IMR-90 (cell line): ENCODE results near the gene MEIKIN. TPM values are rescaled to one million over a fixed set of nuclear protein-coding genes. Genes with fewer than 3 reads are reported as not detected.

Experiments used
- ATAC-seq: fragments of 200-7000 bp; cut with Tn5 transposase; 2 replicates; pipeline ENCODE4 v1.9.1; 2020; ENCODE audit warnings: low read depth, mild to moderate bottlenecking, moderate library complexity
- BruUV-seq: library from RNA; stranded (reverse); fragments of 400-500 nt; replicated peaks from 2 replicates; lab custom pipeline; 2021; lab: Mats Ljungman, UMichigan
- CTCF ChIA-PET: fragments of 300-600 bp; formaldehyde crosslinking; extraction: SDS; loops from one replicate; lab custom pipeline; 2021; ENCODE audit warnings: antibody characterized with exemption; lab: Yijun Ruan, JAX
- POLR2A ChIA-PET: fragments of 300-600 bp; sonication (Branson Sonifier 250); formaldehyde crosslinking; loops from one replicate; lab custom pipeline; 2022; ENCODE audit warnings: antibody characterized with exemption; ENCODE audit not compliant: unreplicated experiment; lab: Charles Lee
- DNase-seq: peaks from one replicate; pipeline ENCODE4 v3.0.0; 2013
- H2AFZ ChIP-seq: replicated peaks from 2 replicates; pipeline ENCODE3; 2013; ENCODE audit warnings: low read length, mild to moderate bottlenecking; ENCODE audit not compliant: poor library complexity
- H2AK5ac ChIP-seq: 2 replicates; pipeline ENCODE4 v1.6.1; 2013; ENCODE audit warnings: low read depth, low read length, inconsistent platforms
- H2AK9ac ChIP-seq: replicated peaks from 2 replicates; pipeline ENCODE3; 2013; ENCODE audit warnings: mild to moderate bottlenecking, low read depth, low read length, moderate library complexity; ENCODE audit not compliant: poor library complexity
- H2BK120ac ChIP-seq: 2 replicates; pipeline ENCODE4 v1.6.1; 2013; ENCODE audit warnings: low read depth, low read length, inconsistent platforms
- H2BK15ac ChIP-seq: 3 replicates; pipeline ENCODE4 v1.6.1; 2013; ENCODE audit warnings: low read depth, low read length, inconsistent platforms
- H2BK20ac ChIP-seq: 2 replicates; pipeline ENCODE4 v1.6.1; 2013; ENCODE audit warnings: low read depth, mild to moderate bottlenecking, inconsistent platforms, low read length, moderate library complexity
- H2BK5ac ChIP-seq: 2 replicates; pipeline ENCODE4 v1.6.1; 2013; ENCODE audit warnings: mild to moderate bottlenecking, low read depth, low read length, inconsistent platforms; ENCODE audit not compliant: poor library complexity, severe bottlenecking
- H3K14ac ChIP-seq: replicated peaks from 2 replicates; pipeline ENCODE4 v1.6.1; 2013; ENCODE audit warnings: low read depth, low read length, inconsistent platforms
- H3K18ac ChIP-seq: 2 replicates; pipeline ENCODE4 v1.6.1; 2013; ENCODE audit warnings: low read depth, low read length, control low read depth
- H3K23ac ChIP-seq: 2 replicates; pipeline ENCODE4 v1.6.1; 2013; ENCODE audit warnings: low read depth, low read length, inconsistent platforms
- H3K27ac ChIP-seq: 2 replicates; pipeline ENCODE4 v1.5.1; 2013; ENCODE audit warnings: mild to moderate bottlenecking, control low read depth, low read length; ENCODE audit not compliant: insufficient read depth
- H3K27me3 ChIP-seq: 2 replicates; pipeline ENCODE4 v1.6.1; 2013; ENCODE audit warnings: low read length; ENCODE audit not compliant: control insufficient read depth, insufficient read depth
- H3K36me3 ChIP-seq: 2 replicates; pipeline ENCODE4 v1.6.1; 2013; ENCODE audit warnings: low read length, mixed read lengths; ENCODE audit not compliant: control insufficient read depth, insufficient read depth
- H3K4ac ChIP-seq: 2 replicates; pipeline ENCODE4 v1.6.1; 2013; ENCODE audit warnings: low read depth, low read length, inconsistent platforms
- H3K4me1 ChIP-seq: 2 replicates; pipeline ENCODE4 v1.6.1; 2013; ENCODE audit warnings: low read length, mixed read lengths; ENCODE audit not compliant: control insufficient read depth, insufficient read depth
- H3K4me2 ChIP-seq: 2 replicates; pipeline ENCODE4 v1.6.1; 2013; ENCODE audit warnings: low read depth, mild to moderate bottlenecking, control low read depth, low read length, moderate library complexity
- H3K4me3 ChIP-seq: 2 replicates; pipeline ENCODE4 v1.5.1; 2013; ENCODE audit warnings: low read depth, mild to moderate bottlenecking, control low read depth, low read length, moderate library complexity; ENCODE audit not compliant: insufficient read depth
- H3K56ac ChIP-seq: 2 replicates; pipeline ENCODE4 v1.6.1; 2013; ENCODE audit warnings: low read length, inconsistent platforms; ENCODE audit not compliant: insufficient read depth; ENCODE audit errors: extremely low read depth
- H3K79me1 ChIP-seq, 2 experiments: 2 replicates each; pipeline ENCODE4 v1.6.1; 2013; ENCODE audit warnings: low read length in 2 of 2, inconsistent platforms in 1 of 2, low read depth in 1 of 2
- H3K9ac ChIP-seq: 2 replicates; pipeline ENCODE4 v1.6.1; 2013; ENCODE audit warnings: low read depth, low read length, control low read depth
- H3K9me1 ChIP-seq: 2 replicates; pipeline ENCODE4 v1.6.1; 2013; ENCODE audit warnings: low read length, inconsistent platforms; ENCODE audit not compliant: insufficient read depth
- H3K9me3 ChIP-seq: 2 replicates; pipeline ENCODE4 v1.6.1; 2013; ENCODE audit warnings: low read length; ENCODE audit not compliant: control insufficient read depth, insufficient read depth
- H4K20me1 ChIP-seq: 2 replicates; pipeline ENCODE4 v1.6.1; 2013; ENCODE audit warnings: low read length, inconsistent platforms; ENCODE audit not compliant: insufficient read depth
- H4K5ac ChIP-seq: 2 replicates; pipeline ENCODE4 v1.6.1; 2013; ENCODE audit warnings: mild to moderate bottlenecking, low read depth, low read length, control low read depth
- H4K8ac ChIP-seq, 2 experiments: 2 replicates each; pipeline ENCODE4 v1.6.1; 2013; ENCODE audit warnings: low read depth in 2 of 2, low read length in 2 of 2, control low read depth in 1 of 2, inconsistent platforms in 1 of 2
- H4K91ac ChIP-seq: 2 replicates; pipeline ENCODE4 v1.6.1; 2013; ENCODE audit warnings: low read depth, low read length, inconsistent platforms; ENCODE audit not compliant: insufficient read depth
- BHLHE40 ChIP-seq: fragments of 150-350 bp; IDR thresholded peaks from 2 replicates; pipeline ENCODE4 v1.6.1; 2016; ENCODE audit warnings: mild to moderate bottlenecking, low read depth, low read length
- CEBPB ChIP-seq: IDR thresholded peaks from 2 replicates; pipeline ENCODE4 v1.6.1; 2012; ENCODE audit warnings: low read depth, low read length, improper control_type of control experiment
- CHD1 ChIP-seq: IDR thresholded peaks from 2 replicates; pipeline ENCODE4 v1.6.1; 2012; ENCODE audit warnings: low read depth, low read length, improper control_type of control experiment
- CTCF ChIP-seq: conservative IDR thresholded peaks from 2 replicates; pipeline ENCODE4 v1.5.1; 2012; ENCODE audit warnings: mild to moderate bottlenecking, low read depth, low read length, improper control_type of control experiment
- ELK1 ChIP-seq: fragments of 150-350 bp; IDR thresholded peaks from 2 replicates; pipeline ENCODE4 v1.6.1; 2016; ENCODE audit warnings: low read depth, mild to moderate bottlenecking, low read length, moderate library complexity, borderline replicate concordance
- FOS ChIP-seq: fragments of 150-350 bp; IDR thresholded peaks from 2 replicates; pipeline ENCODE4 v1.6.1; 2016; ENCODE audit warnings: low read depth, low read length
- MAFK ChIP-seq: IDR thresholded peaks from 2 replicates; pipeline ENCODE4 v1.6.1; 2012; ENCODE audit warnings: low read depth, low read length, improper control_type of control experiment
- MAZ ChIP-seq: IDR thresholded peaks from 2 replicates; pipeline ENCODE4 v1.6.1; 2012; ENCODE audit warnings: low read depth, mild to moderate bottlenecking, low read length, improper control_type of control experiment, moderate library complexity, borderline replicate concordance
- MXI1 ChIP-seq: IDR thresholded peaks from 2 replicates; pipeline ENCODE4 v1.6.1; 2012; ENCODE audit warnings: low read depth, mild to moderate bottlenecking, low read length, moderate library complexity, borderline replicate concordance
- NFE2L2 ChIP-seq: fragments of 150-350 bp; IDR thresholded peaks from 2 replicates; pipeline ENCODE4 v1.6.1; 2016; ENCODE audit warnings: low read depth, mild to moderate bottlenecking, low read length
- POLR2A ChIP-seq: IDR thresholded peaks from 2 replicates; pipeline ENCODE4 v1.6.1; 2012; ENCODE audit warnings: mild to moderate bottlenecking, low read depth, low read length
- RAD21 ChIP-seq: IDR thresholded peaks from 2 replicates; pipeline ENCODE4 v1.6.1; 2012; ENCODE audit warnings: low read length, improper control_type of control experiment
- RCOR1 ChIP-seq: IDR thresholded peaks from 2 replicates; pipeline ENCODE4 v1.6.1; 2012; ENCODE audit warnings: mild to moderate bottlenecking, low read length, improper control_type of control experiment; ENCODE audit not compliant: insufficient replicate concordance
- RFX5 ChIP-seq: IDR thresholded peaks from 2 replicates; pipeline ENCODE4 v1.8.0; 2012; ENCODE audit warnings: low read depth, mild to moderate bottlenecking, low read length, moderate library complexity
- SMC3 ChIP-seq: fragments of 150-350 bp; IDR thresholded peaks from 2 replicates; pipeline ENCODE4 v1.6.1; 2016; ENCODE audit warnings: low read depth, mild to moderate bottlenecking, antibody characterized with exemption, low read length, moderate library complexity
- WGBS, 2 experiments: methylation state at CpG; one replicate each; pipeline versions ENCODE4 v1.1.5 to v1.1.7; 2013; ENCODE audit warnings: missing lambda C conversion rate in 2 of 2; ENCODE audit not compliant: insufficient read length in 1 of 2; ENCODE audit errors: extremely low coverage in 2 of 2; 5-methylcytosine and 5-hydroxymethylcytosine counted together
- dilution Hi-C: fragments of 300-500 bp; cut with HindIII; formaldehyde crosslinking; loops from one replicate; pipeline ENCODE4 v1.14.3; 2018; ENCODE audit warnings: low sequenced_read_pairs; ENCODE audit not compliant: unreplicated experiment
- in situ Hi-C: fragments of 300-500 bp; cut with MboI; formaldehyde crosslinking; loops from 3 replicates; pipeline ENCODE4 v1.14.3; 2019; ENCODE audit warnings: low sequenced_read_pairs, inconsistent platforms, mixed read lengths
- intact Hi-C: fragments of 100-400 bp; cut with micrococcal nuclease; formaldehyde crosslinking; loops from 2 replicates; pipeline ENCODE4 v1.10.0; 2022
- polyA plus RNA-seq, 3 experiments: library from polyadenylated mRNA; depleted of rRNA; stranded (reverse); fragments of >200 nt; gene quantifications; 2 replicates each; pipeline ENCODE4 v1.2.3, GENCODE V29; 2012; ENCODE audit warnings: low replicate concordance in 1 of 3
- total RNA-seq: library from RNA; depleted of rRNA; stranded (reverse); fragments of >200 nt; gene quantifications from 2 replicates; pipeline ENCODE4 v1.2.3, GENCODE V29; 2012
- TF ChIP-seq, protein P1 (sequence below): fragments of 150-350 bp; IDR thresholded peaks from 2 replicates; pipeline ENCODE4 v1.6.1; 2017; ENCODE audit warnings: mild to moderate bottlenecking, antibody characterized with exemption, low read length, low read depth

Gene MEIKIN
- total and polyA plus RNA-seq, 2 of the 4 experiments (the other 2 are of a cell fraction), result not detected

DNA sequence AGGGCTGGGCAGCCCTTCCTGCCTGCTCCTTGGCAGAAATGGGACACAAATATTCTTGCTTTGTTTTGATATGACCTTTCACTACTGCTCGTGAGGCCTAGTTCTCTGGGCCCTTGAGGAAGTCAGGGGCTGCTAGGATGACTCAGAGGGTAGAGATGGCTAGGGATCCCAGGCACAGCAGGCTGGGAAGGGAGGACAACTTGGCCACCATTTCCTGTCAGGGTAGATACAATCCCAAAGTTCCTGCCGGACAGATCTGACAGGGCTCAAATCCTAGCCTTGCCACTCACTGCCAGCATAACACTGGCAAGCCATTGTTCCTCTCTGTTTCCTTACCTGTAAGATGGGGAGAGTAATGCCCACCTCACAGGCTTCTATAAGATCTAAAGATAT is 31.7 kb upstream of the MEIKIN start:
- in situ Hi-C loops (no loop called here), intact Hi-C loops (no loop called here), dilution Hi-C loops (no loop called here)
- Histone ChIP-seq H3K9me1 (no peaks in the 10 kb centered on the region), H3K4me1 (no peaks in the 10 kb centered on the region), H3K36me3 (no peaks in the 10 kb centered on the region), H3K14ac (no peak overlapping the region), H3K79me1 (no peaks in the 10 kb centered on the region), H4K91ac (no peak overlapping the region), H2AK9ac (no peak overlapping the region), H2BK120ac (no peak overlapping the region), H3K9me3 (no peaks in the 10 kb centered on the region), H3K27me3 (peaks cover 10% of the 10 kb centered on the region), H3K18ac (no peak overlapping the region), H3K9ac (no peak overlapping the region), H2BK20ac (no peak overlapping the region), H3K27ac (no peak overlapping the region), H4K20me1 (no peaks in the 10 kb centered on the region), H4K5ac (no peak overlapping the region), H2BK15ac (no peak overlapping the region), H3K4ac (no peak overlapping the region), H4K8ac (no peak overlapping the region), H2AFZ (no peak overlapping the region), H2AK5ac (no peak overlapping the region), H2BK5ac (no peak overlapping the region), H3K23ac (no peak overlapping the region), H3K4me3 (no peak overlapping the region), H3K56ac (no peak overlapping the region), H3K4me2 (no peak overlapping the region)
- DNase-seq (no peak), ATAC-seq (no peak)
- ChIA-PET POLR2A (no interaction called here), CTCF (no interaction called here)
- BruUV-seq, result no TSS peak
- TF ChIP-seq MAZ (no peak), CEBPB (no peak), POLR2A (no peak), CHD1 (no peak), BHLHE40 (no peak), CTCF (no peak), FOS (no peak), MAFK (no peak), ELK1 (no peak), RAD21 (no peak), SMC3 (no peak), MXI1 (no peak), RCOR1 (no peak), RFX5 (no peak), NFE2L2 (no peak)
- TF ChIP-seq, protein P1, sequence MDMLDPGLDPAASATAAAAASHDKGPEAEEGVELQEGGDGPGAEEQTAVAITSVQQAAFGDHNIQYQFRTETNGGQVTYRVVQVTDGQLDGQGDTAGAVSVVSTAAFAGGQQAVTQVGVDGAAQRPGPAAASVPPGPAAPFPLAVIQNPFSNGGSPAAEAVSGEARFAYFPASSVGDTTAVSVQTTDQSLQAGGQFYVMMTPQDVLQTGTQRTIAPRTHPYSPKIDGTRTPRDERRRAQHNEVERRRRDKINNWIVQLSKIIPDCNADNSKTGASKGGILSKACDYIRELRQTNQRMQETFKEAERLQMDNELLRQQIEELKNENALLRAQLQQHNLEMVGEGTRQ, result no peak
- WGBS, 2 experiments, result no CpG with 5 or more reads among the region's 2 CpGs
